Measurements from ENCODE around the gene ZNF586.
"Not testable (repeated sequence)": the region's sequence is repeated elsewhere in the genome, so short reads cannot be mapped to it uniquely, and the experiment has no call there.

ZNF586 gene

GRCh38 chr19:57786906-57787305 is 17.4 kb downstream of the ZNF586 start:
- H3K4me3 ChIP-seq (ENCODE audit: low read depth, low read length): no peak overlapping the region

DNA sequence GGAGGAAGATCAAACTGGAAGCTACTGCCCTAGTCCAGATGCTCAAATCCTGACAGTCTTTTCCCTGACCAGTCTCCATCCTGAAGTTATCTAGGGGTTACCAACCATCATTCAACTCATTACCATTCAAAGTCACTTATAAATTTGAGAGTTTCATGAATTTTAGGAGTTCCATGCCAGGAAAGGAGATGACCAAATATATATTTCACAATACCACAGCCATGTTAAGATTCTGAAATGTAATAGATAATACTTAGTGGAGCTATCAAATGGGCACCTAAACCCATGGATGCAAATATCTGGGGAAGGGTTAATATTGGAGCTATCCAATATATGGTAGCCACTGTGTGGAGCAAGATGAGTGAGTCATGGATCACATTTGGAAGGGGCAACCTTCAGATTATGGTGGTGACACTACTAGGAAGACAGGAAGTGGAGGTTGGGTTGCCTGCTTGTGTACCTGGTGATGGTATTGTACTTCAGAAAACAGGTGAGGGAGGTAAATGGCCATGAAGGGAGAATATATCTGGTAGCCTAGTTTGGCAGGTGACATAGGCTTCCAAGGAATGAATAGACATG is 18.7 kb downstream of the ZNF586 start:
- no peak for TF ChIP-seq POLR2A (IDR thresholded peaks at IDR 0.05; ENCODE audit: extremely low read depth, insufficient read length)
- TF ChIP-seq, protein P1, sequence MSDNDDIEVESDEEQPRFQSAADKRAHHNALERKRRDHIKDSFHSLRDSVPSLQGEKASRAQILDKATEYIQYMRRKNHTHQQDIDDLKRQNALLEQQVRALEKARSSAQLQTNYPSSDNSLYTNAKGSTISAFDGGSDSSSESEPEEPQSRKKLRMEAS (IDR thresholded peaks at IDR 0.05; ENCODE audit: low read depth, low read length): no peak
- no peak for TF ChIP-seq MYC (IDR thresholded peaks at IDR 0.05; ENCODE audit: low read depth, low read length)
- TF ChIP-seq, protein P2, sequence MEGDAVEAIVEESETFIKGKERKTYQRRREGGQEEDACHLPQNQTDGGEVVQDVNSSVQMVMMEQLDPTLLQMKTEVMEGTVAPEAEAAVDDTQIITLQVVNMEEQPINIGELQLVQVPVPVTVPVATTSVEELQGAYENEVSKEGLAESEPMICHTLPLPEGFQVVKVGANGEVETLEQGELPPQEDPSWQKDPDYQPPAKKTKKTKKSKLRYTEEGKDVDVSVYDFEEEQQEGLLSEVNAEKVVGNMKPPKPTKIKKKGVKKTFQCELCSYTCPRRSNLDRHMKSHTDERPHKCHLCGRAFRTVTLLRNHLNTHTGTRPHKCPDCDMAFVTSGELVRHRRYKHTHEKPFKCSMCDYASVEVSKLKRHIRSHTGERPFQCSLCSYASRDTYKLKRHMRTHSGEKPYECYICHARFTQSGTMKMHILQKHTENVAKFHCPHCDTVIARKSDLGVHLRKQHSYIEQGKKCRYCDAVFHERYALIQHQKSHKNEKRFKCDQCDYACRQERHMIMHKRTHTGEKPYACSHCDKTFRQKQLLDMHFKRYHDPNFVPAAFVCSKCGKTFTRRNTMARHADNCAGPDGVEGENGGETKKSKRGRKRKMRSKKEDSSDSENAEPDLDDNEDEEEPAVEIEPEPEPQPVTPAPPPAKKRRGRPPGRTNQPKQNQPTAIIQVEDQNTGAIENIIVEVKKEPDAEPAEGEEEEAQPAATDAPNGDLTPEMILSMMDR (IDR thresholded peaks at IDR 0.05; ENCODE audit: low read depth, low read length): no peak
- DNase-seq (ENCODE audit: low read depth): no peak
- H3K4me3 ChIP-seq (ENCODE audit: low read depth, low read length): no peak overlapping the region

More at GRCh38 chr19:57786906-57787305, 17.4 kb downstream of the ZNF586 start:
- no peak for TF ChIP-seq MYC (IDR thresholded peaks at IDR 0.05; ENCODE audit: low read depth, low read length)
- TF ChIP-seq, protein P2 (IDR thresholded peaks at IDR 0.05; ENCODE audit: low read depth, low read length): no peak
- TF ChIP-seq, protein P1 (IDR thresholded peaks at IDR 0.05; ENCODE audit: low read depth, low read length): no peak
- no peak for DNase-seq (ENCODE audit: low read depth)

GRCh38 chr19:57789288-57789687 is 19.8 kb downstream of the ZNF586 start:
- no peak for DNase-seq (ENCODE audit: low read depth)
- TF ChIP-seq, protein P1 (IDR thresholded peaks at IDR 0.05; ENCODE audit: low read depth, low read length): no peak
- no peak for TF ChIP-seq POLR2A (IDR thresholded peaks at IDR 0.05; ENCODE audit: extremely low read depth, insufficient read length)
- TF ChIP-seq, protein P2 (IDR thresholded peaks at IDR 0.05; ENCODE audit: low read depth, low read length): no peak
- H3K4me3 ChIP-seq (ENCODE audit: low read depth, low read length): no peak overlapping the region

- DNase-seq (ENCODE audit: low read depth); H3K4me3 ChIP-seq (ENCODE audit: low read depth, low read length): not testable (repeated sequence)
Measured at GRCh38 chr19:57796580-57796979, 27.1 kb downstream of the ZNF586 start.

DNA sequence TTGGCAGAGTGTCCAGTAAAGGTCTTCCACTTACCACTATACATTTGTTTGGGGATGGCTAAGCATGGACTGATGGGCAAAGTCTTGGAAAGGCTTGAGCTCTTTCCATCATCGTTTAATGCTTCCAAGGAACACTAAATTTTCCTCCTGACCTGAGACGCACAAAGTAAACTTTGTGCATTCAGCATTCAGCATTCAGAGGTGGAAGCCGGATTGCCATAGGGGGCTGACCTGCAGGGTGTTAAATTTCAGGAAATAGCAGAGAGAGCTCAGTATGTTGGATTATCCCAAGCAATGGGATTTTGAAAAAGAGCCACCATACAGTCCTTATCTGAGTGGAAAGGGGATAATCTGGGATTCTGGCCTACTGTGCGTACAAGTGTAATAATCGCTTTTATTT is 31.2 kb downstream of the ZNF586 start:
- TF ChIP-seq POLR2A (IDR thresholded peaks at IDR 0.05; ENCODE audit: extremely low read depth, insufficient read length): no peak
- TF ChIP-seq, protein P2 (IDR thresholded peaks at IDR 0.05; ENCODE audit: low read depth, low read length): no peak
- no peak for TF ChIP-seq MYC (IDR thresholded peaks at IDR 0.05; ENCODE audit: low read depth, low read length)
- TF ChIP-seq, protein P1 (IDR thresholded peaks at IDR 0.05; ENCODE audit: low read depth, low read length): no peak
- DNase-seq (ENCODE audit: low read depth): no peak
- no peak overlapping the region for H3K4me3 ChIP-seq (ENCODE audit: low read depth, low read length)

DNA sequence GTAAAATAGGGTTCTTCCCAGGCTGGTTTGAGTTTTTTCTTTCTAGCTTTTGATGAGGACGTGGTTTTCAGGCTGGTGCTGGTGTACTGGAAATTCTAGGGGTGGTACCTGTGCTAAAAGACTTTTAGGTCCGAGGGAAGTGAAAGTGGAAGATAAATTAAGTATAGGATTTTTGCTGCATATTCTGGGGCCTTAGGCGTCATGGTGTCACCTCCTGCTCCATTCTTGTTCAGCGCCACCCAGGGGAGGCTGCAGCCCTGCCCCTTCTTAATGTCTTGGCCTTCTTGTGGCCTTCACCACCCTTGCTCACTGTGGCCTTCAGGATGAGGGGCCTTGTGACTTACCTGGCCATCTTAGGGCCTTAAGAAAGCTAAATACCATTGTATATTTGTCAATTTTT is 32.8 kb downstream of the ZNF586 start:
- TF ChIP-seq, protein P1 (IDR thresholded peaks at IDR 0.05; ENCODE audit: low read depth, low read length): no peak
- TF ChIP-seq MYC (IDR thresholded peaks at IDR 0.05; ENCODE audit: low read depth, low read length): no peak
- TF ChIP-seq, protein P2 (IDR thresholded peaks at IDR 0.05; ENCODE audit: low read depth, low read length): no peak
- TF ChIP-seq POLR2A (IDR thresholded peaks at IDR 0.05; ENCODE audit: extremely low read depth, insufficient read length): no peak
- H3K4me3 ChIP-seq (ENCODE audit: low read depth, low read length): no peak overlapping the region
- no peak for DNase-seq (ENCODE audit: low read depth)

All from NB4 (cell line).